Stimulated activated CD8-positive, alpha-beta memory T cell treated with anti-CD3 and anti-CD28 coated beads, Interleukin-12 subunit alpha, Interleukin-12 subunit beta, amount 100 ng/mL, for 4 hours (primary cell): ENCODE data around the gene ESRRA.
A peak's percentile ranks its signal among the peaks of the same experiment; 100 is the strongest.

Source experiments
- DNase-seq: peaks from one replicate; pipeline ENCODE4 v3.0.0-alpha.2; 2020; ENCODE audit warnings: low read depth

ESRRA gene

GRCh38 chr11:64352099-64352994 lies 47.0 kb downstream of the ESRRA start:
- no peak for DNase-seq

GRCh38 chr11:64352995-64353714 lies 47.8 kb downstream of the ESRRA start:
- no peak for DNase-seq

- no peak for DNase-seq
These were observed 48.6 kb downstream of the ESRRA start for GRCh38 chr11:64353715-64354506.

GRCh38 chr11:64355078-64355940 lies 50.0 kb downstream of the ESRRA start:
- DNase-seq = no peak

GRCh38 chr11:64356498-64357411 lies 51.4 kb downstream of the ESRRA start:
- no peak for DNase-seq

GRCh38 chr11:64357446-64357845 lies 52.1 kb downstream of the ESRRA start:
- DNase-seq = no peak

- DNase-seq = peak; percentile 41
These were observed 52.7 kb downstream of the ESRRA start for GRCh38 chr11:64357904-64358535.

GRCh38 chr11:64358536-64358906 lies 53.2 kb downstream of the ESRRA start:
- DNase-seq = no peak

- peak; percentile 28 for DNase-seq
These were observed 53.8 kb downstream of the ESRRA start, which contains the start of gene RPS6KA4 for GRCh38 chr11:64358907-64359711. Gene RPS6KA4 (plus strand): TSS chr11:64359162. CDS start chr11:64359236, 74 bp downstream.

GRCh38 chr11:64359712-64360445 lies 54.6 kb downstream of the ESRRA start:
- DNase-seq = no peak

- no peak for DNase-seq
These were observed 55.2 kb downstream of the ESRRA start for GRCh38 chr11:64360448-64360921.

GRCh38 chr11:64361659-64362058 lies 56.3 kb downstream of the ESRRA start:
- DNase-seq = no peak

- no peak for DNase-seq
These were observed 57.0 kb downstream of the ESRRA start for GRCh38 chr11:64362339-64362738.

- DNase-seq = no peak
These were observed 59.1 kb downstream of the ESRRA start for GRCh38 chr11:64364435-64364834.

GRCh38 chr11:64364911-64365310 lies 59.6 kb downstream of the ESRRA start:
- DNase-seq = no peak
